COR-L47 (cell line): ENCODE results near the gene SLC7A5.
A peak's percentile ranks its signal among the peaks of the same experiment; 100 is the strongest.

Experiments
- DNase-seq: peaks from one replicate; lab custom pipeline; 2025; lab: John Stamatoyannopoulos, UW

SLC7A5 gene

DNA sequence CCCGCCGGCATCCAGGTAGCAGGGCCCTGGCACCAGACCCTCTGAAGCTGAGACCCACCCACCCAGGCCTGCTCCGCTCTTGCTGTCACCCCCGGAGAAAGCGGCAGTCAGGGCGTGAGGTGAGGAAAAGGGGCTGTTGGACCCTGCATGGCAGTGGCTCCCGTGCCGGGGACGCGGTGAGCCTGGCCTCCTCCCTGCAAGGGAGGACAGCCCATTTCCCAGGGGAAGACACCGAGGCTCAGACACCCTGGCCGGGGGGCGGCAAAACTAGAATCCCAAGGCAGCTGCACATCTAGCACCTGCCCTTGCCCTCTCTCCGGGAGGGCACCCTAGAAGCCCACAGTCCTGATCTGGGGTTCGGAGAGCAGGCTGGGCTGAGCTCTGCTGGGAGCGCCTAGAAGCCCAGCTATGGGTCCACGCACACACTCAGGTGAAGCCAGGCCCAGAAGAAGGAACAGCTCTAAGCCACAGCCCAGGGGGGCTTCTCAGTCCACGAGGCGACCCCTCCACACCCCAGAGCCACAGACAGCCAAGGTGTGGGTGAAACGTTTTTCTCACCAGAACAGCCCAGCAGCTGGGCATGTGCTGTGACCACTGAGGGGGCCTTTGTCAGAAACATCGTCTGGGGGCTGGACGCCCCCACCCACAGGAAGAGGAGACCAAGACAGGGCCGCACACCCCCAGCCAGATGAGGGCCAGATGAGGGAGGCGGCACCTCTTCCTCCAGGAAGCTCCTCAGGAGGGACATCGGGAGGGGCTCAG is 22.4 kb downstream of the SLC7A5 start:
- no peak for DNase-seq

GRCh38 chr16:87845807-87846619 is 23.3 kb downstream of the SLC7A5 start:
- DNase-seq, result no peak

DNA sequence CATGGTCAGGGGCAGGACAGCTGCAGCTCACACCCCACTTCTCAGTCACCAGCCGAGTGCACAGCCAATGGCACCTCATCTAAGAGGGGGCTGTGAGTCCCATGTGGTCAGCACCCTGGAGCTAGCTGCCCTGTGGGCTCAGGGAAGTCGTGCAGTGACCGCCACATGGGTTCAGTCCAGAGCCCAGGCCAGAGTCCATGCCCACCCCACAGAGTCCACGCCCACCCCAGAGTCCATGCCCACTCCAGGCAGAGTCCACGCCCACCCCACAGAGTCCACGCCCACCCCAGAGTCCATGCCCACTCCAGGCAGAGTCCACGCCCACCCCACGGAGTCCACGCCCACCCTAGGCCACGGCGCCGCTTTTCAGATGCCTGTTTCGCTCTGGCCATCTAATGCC is 24.1 kb downstream of the SLC7A5 start:
- no peak for DNase-seq

DNA sequence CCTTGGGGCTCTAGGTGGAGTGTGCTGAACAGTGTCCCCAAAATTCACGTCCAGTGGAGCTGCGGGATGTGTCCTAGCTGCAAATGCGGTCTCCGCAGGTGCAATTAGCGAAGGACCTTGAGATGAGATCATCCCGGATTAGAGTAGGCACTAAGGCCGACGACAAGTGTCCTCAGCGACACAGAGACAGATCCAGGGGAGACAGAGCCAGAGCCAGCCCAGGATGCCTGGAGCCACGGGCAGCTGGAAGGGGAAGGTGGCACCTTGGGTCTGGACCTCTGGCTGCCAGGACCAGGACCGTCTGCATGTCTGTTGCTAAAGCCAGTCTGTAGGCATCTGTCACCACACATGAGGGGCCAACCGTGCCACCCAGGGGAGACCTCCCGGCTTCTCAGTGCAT is 24.5 kb downstream of the SLC7A5 start:
- no peak for DNase-seq

GRCh38 chr16:87844120-87844733 is 25.1 kb downstream of the SLC7A5 start:
- no peak for DNase-seq

- DNase-seq, result no peak
These were observed 25.6 kb downstream of the SLC7A5 start for GRCh38 chr16:87843678-87844105.

- DNase-seq, result no peak
These were observed 27.0 kb downstream of the SLC7A5 start for GRCh38 chr16:87842209-87842869.

DNA sequence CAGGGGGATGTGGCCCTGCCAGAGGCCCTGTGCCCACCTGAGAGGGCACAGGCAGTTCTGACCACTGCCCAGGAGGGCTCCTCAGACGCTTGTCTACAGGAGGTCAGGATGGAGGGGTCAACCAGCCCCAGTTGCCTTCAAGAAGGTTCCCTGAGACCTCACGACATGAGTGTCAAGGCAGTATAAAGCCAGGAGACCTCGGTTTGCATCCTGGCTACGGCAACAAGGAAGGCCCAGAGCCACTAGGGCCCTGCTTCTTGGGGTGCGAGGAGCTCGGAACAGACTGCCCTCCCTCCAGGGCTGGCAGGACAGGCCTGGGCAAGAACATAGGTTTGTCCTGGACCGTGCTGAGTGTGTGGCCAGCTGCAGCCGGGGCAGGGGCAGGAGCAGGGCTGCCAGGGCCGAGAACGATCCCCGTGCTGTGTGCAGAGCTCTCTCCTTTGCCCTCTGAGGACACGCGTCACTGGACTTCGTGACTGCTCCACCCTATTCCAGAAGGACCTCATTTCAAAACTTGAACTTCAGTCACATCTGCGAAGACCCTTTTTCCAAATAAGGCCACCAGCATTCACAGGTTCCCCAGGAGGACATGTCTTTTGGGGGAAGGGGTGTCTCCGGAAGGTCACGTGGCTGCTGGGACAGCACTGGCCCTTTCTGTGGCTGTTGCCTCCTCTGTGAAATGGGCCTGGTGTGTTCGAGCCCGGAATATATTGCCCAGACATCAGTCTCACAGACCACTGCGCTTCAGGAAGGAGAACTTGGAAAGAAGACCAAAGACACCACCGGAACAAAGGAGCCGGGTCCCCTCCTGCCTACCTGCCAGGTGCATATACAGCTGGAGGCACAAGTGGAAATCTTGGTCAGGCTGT is 27.7 kb downstream of the SLC7A5 start:
- no peak for DNase-seq

DNA sequence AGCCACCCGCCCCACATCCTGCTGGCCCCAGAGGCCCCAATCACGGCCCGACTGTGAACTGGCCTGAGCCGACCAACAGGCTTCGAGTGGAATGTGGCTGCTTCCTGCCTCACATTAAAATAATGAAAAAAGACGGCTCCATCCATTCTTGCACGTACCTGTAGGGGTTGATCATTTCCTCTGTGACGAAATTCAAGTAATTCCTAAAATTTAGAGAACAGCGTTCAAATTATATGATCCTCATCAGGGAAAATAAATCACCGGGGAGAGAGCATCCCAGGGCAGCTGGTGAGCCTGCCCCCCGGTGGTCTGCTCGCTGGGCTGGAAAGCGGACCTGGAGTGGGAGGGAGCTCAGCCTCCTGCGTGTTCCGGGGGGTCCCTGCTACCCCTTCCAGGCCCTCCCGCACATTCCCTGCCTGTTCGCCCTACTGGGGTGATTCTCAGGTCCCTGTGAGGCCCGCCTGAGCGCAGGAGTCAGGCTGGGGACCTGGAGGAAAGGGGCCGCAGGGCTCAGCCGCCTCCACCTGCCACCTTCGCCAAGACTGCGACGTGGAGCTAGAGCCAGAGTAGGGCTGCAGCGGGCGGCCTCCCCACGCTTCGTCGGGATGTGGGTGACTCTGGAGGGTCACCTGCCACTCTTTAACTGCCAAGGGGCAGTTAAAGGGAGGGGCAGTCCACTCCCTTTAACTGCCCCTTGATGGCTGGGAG is 28.9 kb downstream of the SLC7A5 start:
- no peak for DNase-seq

DNA sequence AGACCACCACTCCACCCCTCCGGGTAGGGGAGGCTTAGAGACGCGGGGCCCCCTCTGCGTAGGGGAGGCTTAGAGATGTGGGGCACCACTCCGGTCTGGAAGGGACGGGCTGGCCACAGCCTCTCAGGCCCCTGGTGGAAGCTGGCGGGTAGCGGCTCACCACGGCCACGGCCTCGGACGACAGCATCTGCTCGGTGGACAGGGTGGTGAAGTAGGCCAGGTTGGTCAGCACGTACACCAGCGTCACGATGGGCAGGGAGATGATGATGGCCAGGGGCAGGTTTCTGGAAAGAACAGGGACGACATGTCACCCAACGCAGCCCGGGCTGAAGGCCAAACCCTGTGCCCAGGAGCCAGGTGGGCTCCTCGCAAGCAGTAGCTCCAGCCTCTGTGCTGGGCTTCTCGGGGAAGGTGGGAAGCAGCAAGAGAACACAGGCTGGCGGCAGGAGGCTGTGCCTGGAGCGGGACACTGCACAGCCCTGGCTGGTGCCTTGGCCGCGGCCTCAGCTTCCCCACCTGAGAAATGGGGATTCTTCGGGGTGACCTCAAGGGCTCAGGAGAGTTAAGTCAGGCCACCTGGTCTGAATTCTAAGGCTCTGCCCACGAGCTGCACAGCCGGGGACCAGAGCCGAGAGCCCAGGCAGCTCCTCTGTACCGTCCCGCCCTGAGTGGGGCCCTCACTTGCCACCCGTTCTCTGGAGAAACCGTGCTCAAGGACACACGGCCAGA is 29.6 kb downstream of the SLC7A5 start:
- no peak for DNase-seq

GRCh38 chr16:87838643-87839541 is 30.4 kb downstream of the SLC7A5 start:
- no peak for DNase-seq

DNA sequence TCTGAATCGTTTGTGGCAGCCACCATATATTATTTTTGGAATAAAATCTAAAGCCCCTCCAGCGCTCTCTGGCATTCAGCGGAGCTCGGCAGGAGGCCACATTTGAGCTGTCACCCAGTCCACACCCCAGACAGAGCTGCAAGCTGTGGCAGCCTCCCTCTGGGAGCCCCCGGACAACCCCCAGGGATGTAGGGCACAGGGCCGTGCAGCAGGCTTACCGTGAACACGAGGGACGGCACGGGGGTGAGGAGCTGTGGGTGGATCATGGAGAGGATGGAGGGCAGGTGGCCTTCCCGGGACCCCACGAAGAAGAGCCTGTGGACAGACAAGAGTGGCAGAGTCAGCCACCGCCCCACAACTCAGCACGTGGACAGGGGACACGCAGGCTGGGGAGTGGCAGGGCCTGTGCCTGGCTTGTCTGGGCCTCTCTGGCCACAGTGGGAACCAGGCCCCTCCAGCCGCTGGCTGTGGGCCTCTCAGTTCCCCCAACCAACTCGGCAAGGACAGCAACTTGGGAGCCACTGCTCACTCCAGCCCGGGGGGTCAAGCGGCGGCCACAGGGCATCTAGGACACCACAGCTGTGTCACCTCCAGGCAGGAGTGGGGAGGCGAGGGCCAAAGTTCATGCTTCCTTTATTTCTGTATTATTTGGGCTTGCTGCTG is 31.5 kb downstream of the SLC7A5 start:
- no peak for DNase-seq

GRCh38 chr16:87836844-87837581 is 32.3 kb downstream of the SLC7A5 start:
- DNase-seq, result no peak

- no peak for DNase-seq
These were observed 32.9 kb downstream of the SLC7A5 start for GRCh38 chr16:87836346-87836843.

GRCh38 chr16:87835882-87836331 is 33.4 kb downstream of the SLC7A5 start:
- no peak for DNase-seq

- DNase-seq, result peak; percentile 64
These were observed 34.4 kb downstream of the SLC7A5 start for GRCh38 chr16:87834668-87835473.
